ENCODE measurements around the gene MYL7. TPM values are rescaled to one million over a fixed set of nuclear protein-coding genes. Genes with fewer than 3 reads are reported as not detected.
A peak's percentile ranks its signal among the peaks of the same experiment; 100 is the strongest.

Gene MYL7
- total and polyA plus RNA-seq, 9 of the 15 experiments (the other 6 are each of a cell fraction or from before 2014, with no cell fraction given) = not detected

DNA sequence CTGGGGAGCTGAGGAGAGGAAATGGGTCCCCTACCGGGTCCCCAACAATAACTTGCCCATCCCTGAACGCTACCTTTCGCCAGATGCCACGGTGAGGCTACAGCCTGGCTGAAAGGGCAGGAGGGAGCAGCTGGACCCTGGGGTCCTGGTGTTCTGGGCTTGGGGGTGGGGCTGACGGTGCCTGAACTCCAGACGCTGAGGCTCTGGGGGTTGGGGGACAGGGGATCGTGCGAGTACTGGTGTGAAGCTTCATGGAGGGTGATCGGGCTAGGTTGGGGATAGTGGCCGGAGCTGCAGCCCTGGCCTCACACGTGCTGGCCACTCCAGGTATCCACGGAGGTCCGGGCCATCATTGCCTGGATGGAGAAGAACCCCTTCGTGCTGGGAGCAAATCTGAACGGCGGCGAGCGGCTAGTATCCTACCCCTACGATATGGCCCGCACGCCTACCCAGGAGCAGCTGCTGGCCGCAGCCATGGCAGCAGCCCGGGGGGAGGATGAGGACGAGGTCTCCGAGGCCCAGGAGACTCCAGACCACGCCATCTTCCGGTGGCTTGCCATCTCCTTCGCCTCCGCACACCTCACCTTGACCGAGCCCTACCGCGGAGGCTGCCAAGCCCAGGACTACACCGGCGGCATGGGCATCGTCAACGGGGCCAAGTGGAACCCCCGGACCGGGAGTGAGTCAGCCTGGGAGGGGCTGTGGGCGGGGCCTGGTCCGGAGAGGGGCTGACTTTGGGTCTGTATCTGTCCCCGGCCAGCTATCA, 28.7 kb downstream of the MYL7 start (continued):
- TF ChIP-seq ZNF3 (CRISPR knock-in tag; IDR thresholded peaks at IDR 0.05) (no peak), DPF2 (IDR thresholded peaks at IDR 0.05) (no peak), POLR2AphosphoS5 (IDR thresholded peaks at IDR 0.05; ENCODE audit: control insufficient read depth, insufficient read depth, low read depth, low read length) (peak; percentile 2; the same call in 1 of the 2 replicates), DMBX1 (CRISPR knock-in tag; IDR thresholded peaks at IDR 0.05; ENCODE audit: borderline replicate concordance) (no peak), IRF1 (CRISPR knock-in tag; IDR thresholded peaks at IDR 0.05; ENCODE audit: borderline replicate concordance) (no peak), GATAD2A (IDR thresholded peaks at IDR 0.05) (no peak), MEF2D (tag; conservative IDR thresholded peaks at IDR 0.05; ENCODE audit: low read depth) (no peak), ZNF589 (CRISPR knock-in tag; IDR thresholded peaks at IDR 0.05; ENCODE audit: low read depth) (no peak), NKRF (IDR thresholded peaks at IDR 0.05; ENCODE audit: borderline replicate concordance) (no peak), KHSRP (IDR thresholded peaks at IDR 0.05) (no peak), XRCC5 (IDR thresholded peaks at IDR 0.05; ENCODE audit: low read depth, low read length) (no peak), ZKSCAN3 (CRISPR knock-in tag; IDR thresholded peaks at IDR 0.05) (no peak), ZBTB11 (CRISPR knock-in tag; IDR thresholded peaks at IDR 0.05) (no peak), CREM (IDR thresholded peaks at IDR 0.05; ENCODE audit: low read depth) (no peak), CTCF (IDR thresholded peaks at IDR 0.05 in 2 of 3, conservative IDR thresholded peaks at IDR 0.05 in 1 of 3; ENCODE audit: insufficient read depth in 2 of 3, low read depth in 1 of 3, low read length in 3 of 3) (peak in 2 of 3 experiments; percentile 21 to 33; a peak in 1 of 6 replicates), ARID2 (IDR thresholded peaks at IDR 0.05) (no peak), L3MBTL2 (IDR thresholded peaks at IDR 0.05) (0 out of 2 replicates have a peak, but pooled peaks have one; percentile 37)
- TF ChIP-seq, protein P1, sequence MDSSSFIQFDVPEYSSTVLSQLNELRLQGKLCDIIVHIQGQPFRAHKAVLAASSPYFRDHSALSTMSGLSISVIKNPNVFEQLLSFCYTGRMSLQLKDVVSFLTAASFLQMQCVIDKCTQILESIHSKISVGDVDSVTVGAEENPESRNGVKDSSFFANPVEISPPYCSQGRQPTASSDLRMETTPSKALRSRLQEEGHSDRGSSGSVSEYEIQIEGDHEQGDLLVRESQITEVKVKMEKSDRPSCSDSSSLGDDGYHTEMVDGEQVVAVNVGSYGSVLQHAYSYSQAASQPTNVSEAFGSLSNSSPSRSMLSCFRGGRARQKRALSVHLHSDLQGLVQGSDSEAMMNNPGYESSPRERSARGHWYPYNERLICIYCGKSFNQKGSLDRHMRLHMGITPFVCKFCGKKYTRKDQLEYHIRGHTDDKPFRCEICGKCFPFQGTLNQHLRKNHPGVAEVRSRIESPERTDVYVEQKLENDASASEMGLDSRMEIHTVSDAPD (CRISPR knock-in tag; IDR thresholded peaks at IDR 0.05) = no peak
